Naive thymus-derived CD4-positive, alpha-beta T cell (primary cell): Measurements from ENCODE around the gene SLC46A2. TPM values are rescaled to one million over a fixed set of nuclear protein-coding genes. Genes with fewer than 3 reads are reported as not detected.

ENCODE experiments used
- ATAC-seq: fragments of 150-1000 bp; cut with Tn5 transposase; 2 replicates; pipeline ENCODE4 v1.10.0; 2021; ENCODE audit warnings: mild to moderate bottlenecking, moderate library complexity
- CTCF ChIA-PET: fragments of 350-600 bp; sonication (Branson Sonifier 250); formaldehyde crosslinking; loops from one replicate; lab custom pipeline; 2021; ENCODE audit warnings: antibody characterized with exemption; lab: Charles Lee
- POLR2A ChIA-PET: fragments of 350-600 bp; sonication (Branson Sonifier 250); formaldehyde crosslinking; loops from one replicate; lab custom pipeline; 2021; ENCODE audit warnings: antibody characterized with exemption, inconsistent platforms; lab: Charles Lee
- DNase-seq, 9 donors: peaks; one replicate each; pipeline versions ENCODE4 v3.0.0 to v3.0.0-alpha.2; 2020 to 2022; ENCODE audit warnings: mixed read lengths in 1 of 9
- H3K27ac ChIP-seq: one replicate; pipeline ENCODE4 v1.7.0; 2013; ENCODE audit warnings: mild to moderate bottlenecking, low read depth, low read length, moderate library complexity
- H3K27me3 ChIP-seq, 2 donors: one replicate each; pipeline ENCODE4 v1.7.0; 2013; ENCODE audit warnings: low read length in 2 of 2, mild to moderate bottlenecking in 2 of 2, moderate library complexity in 2 of 2; ENCODE audit not compliant: control insufficient read depth in 2 of 2, insufficient read depth in 2 of 2
- H3K36me3 ChIP-seq, 3 experiments: 1 replicate in 2 of 3; 2 replicates in 1 of 3; pipeline ENCODE4 v1.7.0; 2013; ENCODE audit warnings: low read length in 3 of 3, mild to moderate bottlenecking in 3 of 3, moderate library complexity in 1 of 3; ENCODE audit not compliant: insufficient read depth in 3 of 3, control insufficient read depth in 2 of 3
- H3K4me1 ChIP-seq, 2 donors: one replicate each; pipeline ENCODE4 v1.7.0; 2013; ENCODE audit warnings: low read length in 2 of 2, mild to moderate bottlenecking in 2 of 2, moderate library complexity in 1 of 2; ENCODE audit not compliant: control insufficient read depth in 2 of 2, insufficient read depth in 2 of 2
- H3K4me3 ChIP-seq: 2 replicates; pipeline ENCODE4 v1.7.0; 2013; ENCODE audit warnings: mild to moderate bottlenecking, low read length
- H3K9me3 ChIP-seq, 3 experiments: 1 replicate in 2 of 3; 2 replicates in 1 of 3; pipeline ENCODE4 v1.7.0; 2013; ENCODE audit warnings: low read length in 3 of 3; ENCODE audit not compliant: control insufficient read depth in 2 of 3
- H3K27ac Mint-ChIP-seq, 9 donors: one replicate each; pipeline ENCODE4 v1.8.0; 2020 to 2022; ENCODE audit warnings: mixed read lengths in 9 of 9, mild to moderate bottlenecking in 8 of 9, moderate library complexity in 5 of 9, inconsistent platforms in 2 of 9
- H3K27me3 Mint-ChIP-seq, 5 donors: one replicate each; pipeline ENCODE4 v1.8.0; 2021 to 2022; ENCODE audit warnings: mixed read lengths in 5 of 5, mild to moderate bottlenecking in 1 of 5
- H3K36me3 Mint-ChIP-seq, 5 donors: one replicate each; pipeline ENCODE4 v1.8.0; 2020 to 2022; ENCODE audit warnings: mixed read lengths in 5 of 5, mild to moderate bottlenecking in 3 of 5, inconsistent platforms in 1 of 5
- H3K4me1 Mint-ChIP-seq, 7 donors: one replicate each; pipeline ENCODE4 v1.8.0; 2020 to 2022; ENCODE audit warnings: mixed read lengths in 7 of 7, mild to moderate bottlenecking in 3 of 7, inconsistent platforms in 1 of 7
- H3K4me3 Mint-ChIP-seq, 10 donors: one replicate each; pipeline ENCODE4 v1.8.0; 2020 to 2022; ENCODE audit warnings: mild to moderate bottlenecking in 10 of 10, mixed read lengths in 10 of 10, moderate library complexity in 6 of 10, inconsistent platforms in 2 of 10
- H3K9me3 Mint-ChIP-seq, 11 donors: one replicate each; pipeline ENCODE4 v1.8.0; 2020 to 2022; ENCODE audit warnings: mixed read lengths in 11 of 11, mild to moderate bottlenecking in 4 of 11, inconsistent platforms in 1 of 11, moderate library complexity in 1 of 11
- intact Hi-C, 2 donors: fragments of 100-400 bp; cut with micrococcal nuclease; formaldehyde crosslinking; loops; one replicate each; pipeline ENCODE4 v1.15.1; 2023
- polyA plus RNA-seq, 2 donors: library from polyadenylated mRNA; unstranded; fragments of 300-500 nt; fragmentation: Illumina TruSeq; gene quantifications; one replicate each; pipeline ENCODE4 v1.2.3, GENCODE V29; 2021
- total RNA-seq, 6 experiments: library from RNA in 5 of 6; stranded (reverse) in 5 of 6; gene quantifications; 1 replicate in 5 of 6; 2 replicates in 1 of 6; pipeline ENCODE4 v1.2.3 and lab custom pipeline; 2021 to 2026

SLC46A2 gene
- total and polyA plus RNA-seq, 7 experiments from 2014 or later, result 0.12 to 4.1 (median 0.27) TPM; not detected in 4

- Histone ChIP-seq H3K4me1 (no peaks in the 10 kb centered on the region), H3K9me3 (no peaks in the 10 kb centered on the region), H3K4me3 (no peak overlapping the region), H3K27ac (no peak overlapping the region), H3K36me3 (peaks cover 0 to 9% (median 0%) of the 10 kb centered on the region in 3 experiments), H3K27me3 (no peaks in the 10 kb centered on the region)
- H3K27me3 Mint-ChIP-seq, result no peaks in the 10 kb centered on the region
- H3K4me1 Mint-ChIP-seq, result peaks cover 0 to 30% (median 5%) of the 10 kb centered on the region in 7 donors
- DNase-seq (no peak), ATAC-seq (peak; percentile 66)
- POLR2A ChIA-PET, result no interaction called here
- intact Hi-C loops, result no loop called here
- peaks cover 5 to 43% (median 24%) of the 10 kb centered on the region in 5 donors for H3K36me3 Mint-ChIP-seq
- no peak overlapping the region for H3K4me3 Mint-ChIP-seq
- CTCF ChIA-PET, result no interaction called here
- H3K9me3 Mint-ChIP-seq, result no peaks in the 10 kb centered on the region
- no peak overlapping the region for H3K27ac Mint-ChIP-seq
Measured at GRCh38 chr9:112861638-112862555, 28.8 kb downstream of the SLC46A2 start.

- H3K27me3 Mint-ChIP-seq, result no peaks in the 10 kb centered on the region
- no peak for ATAC-seq
- Histone ChIP-seq H3K4me3 (no peak overlapping the region), H3K4me1 (no peaks in the 10 kb centered on the region), H3K27ac (no peak overlapping the region), H3K9me3 (no peaks in the 10 kb centered on the region), H3K27me3 (no peaks in the 10 kb centered on the region), H3K36me3 (peaks cover 0 to 9% (median 0%) of the 10 kb centered on the region in 3 experiments)
- POLR2A ChIA-PET, result no interaction called here
- no peak overlapping the region for H3K4me3 Mint-ChIP-seq
- no peaks in the 10 kb centered on the region for H3K9me3 Mint-ChIP-seq
- CTCF ChIA-PET, result no interaction called here
- H3K4me1 Mint-ChIP-seq, result peaks cover 0 to 28% (median 5%) of the 10 kb centered on the region in 7 donors
- DNase-seq, result no peak
- no peak overlapping the region for H3K27ac Mint-ChIP-seq
- intact Hi-C loops, result no loop called here
- peaks cover 5 to 41% (median 25%) of the 10 kb centered on the region in 5 donors for H3K36me3 Mint-ChIP-seq
Measured at GRCh38 chr9:112861155-112861554, 29.5 kb downstream of the SLC46A2 start.

GRCh38 chr9:112860451-112860850, 30.2 kb downstream of the SLC46A2 start:
- ChIA-PET CTCF (no interaction called here), POLR2A (no interaction called here)
- DNase-seq (no peak), ATAC-seq (no peak)
- peaks cover 2 to 42% (median 21%) of the 10 kb centered on the region in 5 donors for H3K36me3 Mint-ChIP-seq
- peaks cover 0 to 28% (median 5%) of the 10 kb centered on the region in 7 donors for H3K4me1 Mint-ChIP-seq
- no peak overlapping the region for H3K27ac Mint-ChIP-seq
- H3K36me3 ChIP-seq, result peaks cover 0 to 9% (median 0%) of the 10 kb centered on the region in 3 experiments
- intact Hi-C loops, result no loop called here
- H3K4me3 Mint-ChIP-seq, result no peak overlapping the region
- no peaks in the 10 kb centered on the region for H3K4me1 ChIP-seq
- H3K9me3 Mint-ChIP-seq, result no peaks in the 10 kb centered on the region
- H3K9me3 ChIP-seq, result no peaks in the 10 kb centered on the region
- H3K4me3 ChIP-seq, result no peak overlapping the region
- no peaks in the 10 kb centered on the region for H3K27me3 ChIP-seq
- H3K27me3 Mint-ChIP-seq, result no peaks in the 10 kb centered on the region
- H3K27ac ChIP-seq, result no peak overlapping the region

- Histone ChIP-seq H3K27me3 (no peaks in the 10 kb centered on the region), H3K27ac (no peak overlapping the region), H3K9me3 (no peaks in the 10 kb centered on the region), H3K4me1 (no peaks in the 10 kb centered on the region), H3K36me3 (peaks cover 0 to 9% (median 0%) of the 10 kb centered on the region in 3 experiments), H3K4me3 (no peak overlapping the region)
- intact Hi-C loops, result no loop called here
- no peak overlapping the region for H3K27ac Mint-ChIP-seq
- H3K4me3 Mint-ChIP-seq, result no peak overlapping the region
- POLR2A ChIA-PET, result no interaction called here
- H3K4me1 Mint-ChIP-seq, result peaks cover 0 to 35% (median 9%) of the 10 kb centered on the region in 7 donors
- peak; percentile 78 for ATAC-seq
- no peaks in the 10 kb centered on the region for H3K27me3 Mint-ChIP-seq
- H3K9me3 Mint-ChIP-seq, result no peaks in the 10 kb centered on the region
- peaks cover 0 to 50% (median 20%) of the 10 kb centered on the region in 5 donors for H3K36me3 Mint-ChIP-seq
- CTCF ChIA-PET, result no interaction called here
- DNase-seq, result no peak
Measured at GRCh38 chr9:112858625-112859147, 32.0 kb downstream of the SLC46A2 start.

DNA sequence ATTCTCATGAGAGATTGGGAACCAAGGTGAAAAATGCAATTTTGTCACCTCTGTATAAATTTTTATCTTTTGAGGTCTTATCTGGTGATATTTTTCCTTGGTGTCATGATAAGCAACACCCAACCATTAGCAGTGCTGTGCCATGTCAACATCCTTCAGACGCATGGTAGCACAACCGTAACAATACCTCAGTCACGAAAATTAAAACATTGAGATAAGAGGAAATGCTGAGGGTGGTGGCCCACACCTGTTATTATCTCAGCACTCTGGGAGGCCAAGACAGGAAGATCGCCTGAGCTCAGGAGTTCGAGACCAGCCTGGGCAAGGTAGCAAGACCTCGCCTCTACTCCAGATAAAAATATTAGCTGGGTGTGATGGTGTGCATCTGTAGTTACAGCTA, 32.7 kb downstream of the SLC46A2 start:
- no peak overlapping the region for H3K4me3 ChIP-seq
- H3K36me3 Mint-ChIP-seq, result peaks cover 0 to 52% (median 20%) of the 10 kb centered on the region in 5 donors
- CTCF ChIA-PET, result interaction anchor here (0.6 kb wide), 1 partner anchor 32 kb away, joined by 3 read pairs; no protein-coding TSS in a partner anchor
- peaks cover 0 to 33% (median 6%) of the 10 kb centered on the region in 7 donors for H3K4me1 Mint-ChIP-seq
- ATAC-seq (no peak), DNase-seq (no peak)
- H3K9me3 ChIP-seq, result no peaks in the 10 kb centered on the region
- intact Hi-C loops, result no loop called here
- no peaks in the 10 kb centered on the region for H3K4me1 ChIP-seq
- H3K27me3 ChIP-seq, result no peaks in the 10 kb centered on the region
- peaks cover 0 to 11% (median 3%) of the 10 kb centered on the region in 3 experiments for H3K36me3 ChIP-seq
- POLR2A ChIA-PET, result no interaction called here
- H3K27ac Mint-ChIP-seq, result peak overlapping the region in 1 of 9 donors; percentile 8
- H3K27me3 Mint-ChIP-seq, result no peaks in the 10 kb centered on the region
- no peaks in the 10 kb centered on the region for H3K9me3 Mint-ChIP-seq
- no peak overlapping the region for H3K27ac ChIP-seq
- H3K4me3 Mint-ChIP-seq, result no peak overlapping the region

DNA sequence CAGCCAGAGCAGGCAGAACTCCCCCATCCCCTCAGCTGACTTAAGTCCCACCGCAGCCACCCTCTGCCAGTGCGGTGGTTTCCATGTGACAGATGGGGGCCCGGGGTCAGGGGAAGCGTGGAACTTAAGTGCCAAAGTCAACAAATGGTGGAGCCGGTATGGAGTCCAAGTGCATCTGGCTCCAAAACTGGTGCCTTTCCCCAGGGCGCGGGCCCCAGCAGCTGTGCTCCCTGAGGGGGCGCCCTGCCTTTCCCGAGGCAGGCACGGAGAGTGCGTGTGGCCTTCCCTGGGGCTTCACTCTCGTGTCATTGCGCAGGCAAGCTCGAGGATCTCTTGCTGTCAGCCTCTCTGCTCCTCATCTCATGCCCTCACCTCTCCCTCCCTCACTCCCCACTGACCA, 33.8 kb downstream of the SLC46A2 start:
- CTCF ChIA-PET, result no interaction called here
- H3K4me1 Mint-ChIP-seq, result peaks cover 0 to 27% (median 0%) of the 10 kb centered on the region in 7 donors
- H3K27ac Mint-ChIP-seq, result no peak overlapping the region
- H3K9me3 Mint-ChIP-seq, result no peaks in the 10 kb centered on the region
- H3K27me3 ChIP-seq, result no peaks in the 10 kb centered on the region
- no peak for ATAC-seq
- peaks cover 0 to 20% (median 4%) of the 10 kb centered on the region in 3 experiments for H3K36me3 ChIP-seq
- H3K4me3 ChIP-seq, result no peak overlapping the region
- POLR2A ChIA-PET, result no interaction called here
- no peak overlapping the region for H3K27ac ChIP-seq
- H3K27me3 Mint-ChIP-seq, result no peaks in the 10 kb centered on the region
- no peaks in the 10 kb centered on the region for H3K4me1 ChIP-seq
- no peaks in the 10 kb centered on the region for H3K9me3 ChIP-seq
- H3K4me3 Mint-ChIP-seq, result no peak overlapping the region
- no peak for DNase-seq
- H3K36me3 Mint-ChIP-seq, result peaks cover 0 to 56% (median 27%) of the 10 kb centered on the region in 5 donors
- intact Hi-C loops, result no loop called here
